A549 treated with RU486 at 1 μM for 4 hours (cell line): ENCODE data around the gene CFAP47. TPM values are rescaled to one million over a fixed set of nuclear protein-coding genes. Genes with fewer than 3 reads are reported as not detected.

Experiments
- total RNA-seq: library from RNA; stranded (reverse); fragments of 200-300 nt; extraction: Qiagen RNA extraction; gene quantifications from 5 replicates; pipeline ENCODE4 v1.2.3, GENCODE V29; 2022; ENCODE audit warnings: low read depth

The CFAP47 gene
- total RNA-seq = not detected in 5 replicates

GRCh38 chrX:35919536-35920309 lies at the start of gene CFAP47:
CFAP47 (plus strand) TSS chrX:35919734; CDS start chrX:35919800, 66 bp downstream.

Other genes starting within 250 kb of the CFAP47 start
- gene MAGEB16, start 121.4 kb upstream of the CFAP47 start, total RNA-seq = not detected in 5 replicates